GM18870 (cell line): Measurements from ENCODE around the gene RAB38.

Source experiments
- ATAC-seq: cut with Tn5 transposase; IDR thresholded peaks from one replicate; pipeline ENCODE4 v1.9.1; 2021; ENCODE audit warnings: moderate library complexity; ENCODE audit not compliant: unreplicated experiment

The RAB38 gene

GRCh38 chr11:88104408-88104807 lies 70.8 kb downstream of the RAB38 start:
- ATAC-seq: peak; percentile 52

GRCh38 chr11:88103337-88104206 lies 71.7 kb downstream of the RAB38 start:
- ATAC-seq: peak; percentile 82

GRCh38 chr11:88102598-88102934 lies 72.7 kb downstream of the RAB38 start:
- ATAC-seq: no peak

- no peak for ATAC-seq
These were observed 73.2 kb downstream of the RAB38 start for GRCh38 chr11:88101881-88102597.

- no peak for ATAC-seq
These were observed 75.1 kb downstream of the RAB38 start for GRCh38 chr11:88100151-88100550.

GRCh38 chr11:88098289-88098688 lies 77.0 kb downstream of the RAB38 start:
- ATAC-seq: no peak

- no peak for ATAC-seq
These were observed 86.1 kb downstream of the RAB38 start for GRCh38 chr11:88089134-88089533.

- no peak for ATAC-seq
These were observed 87.9 kb downstream of the RAB38 start for GRCh38 chr11:88087337-88087736.

- no peak for ATAC-seq
These were observed 88.9 kb downstream of the RAB38 start for GRCh38 chr11:88086297-88086696.

GRCh38 chr11:88070437-88070836 lies 104.8 kb downstream of the RAB38 start:
- no peak for ATAC-seq

- ATAC-seq: no peak
These were observed 106.2 kb downstream of the RAB38 start for GRCh38 chr11:88068848-88069554.

- no peak for ATAC-seq
These were observed 109.2 kb downstream of the RAB38 start for GRCh38 chr11:88066090-88066489.

GRCh38 chr11:88064097-88064705 lies 111.0 kb downstream of the RAB38 start:
- no peak for ATAC-seq
